GM12878 (cell line): Measurements from ENCODE around the gene ABCC5.

ENCODE experiments used
- CTCF ChIP-seq, 3 experiments: IDR thresholded peaks in 2 of 3; conservative IDR thresholded peaks in 1 of 3; 2 replicates each; pipeline ENCODE4 v1.5.1; 2011; ENCODE audit warnings: low read depth in 3 of 3, low read length in 3 of 3, mild to moderate bottlenecking in 3 of 3, control low read depth in 2 of 3, moderate library complexity in 2 of 3, inconsistent platforms in 1 of 3, mixed read lengths in 1 of 3; ENCODE audit not compliant: control insufficient read depth in 2 of 3, insufficient read depth in 1 of 3; ENCODE audit errors: extremely low read depth in 1 of 3
- EZH2 ChIP-seq: IDR thresholded peaks from 2 replicates; pipeline ENCODE4 v1.6.1; 2012; ENCODE audit warnings: low read depth, mild to moderate bottlenecking, control low read depth, inconsistent platforms, low read length, borderline replicate concordance; ENCODE audit not compliant: control insufficient read depth
- FOXM1 ChIP-seq: IDR thresholded peaks from 2 replicates; pipeline ENCODE4 v1.6.1; 2012; ENCODE audit warnings: low read depth, mild to moderate bottlenecking, inconsistent platforms, low read length, moderate library complexity
- MTA3 ChIP-seq: IDR thresholded peaks from 2 replicates; pipeline ENCODE4 v1.6.1; 2012; ENCODE audit warnings: low read length, inconsistent platforms, borderline replicate concordance
- NKRF ChIP-seq: fragments of 450-650 bp; conservative IDR thresholded peaks from 2 replicates; pipeline ENCODE4 v1.6.1; 2017; ENCODE audit warnings: mild to moderate bottlenecking, moderate library complexity
- PRDM15 ChIP-seq: fragments of 450-650 bp; formaldehyde crosslinking; IDR thresholded peaks from 2 replicates; pipeline ENCODE4 v1.4.0; 2020; ENCODE audit warnings: mild to moderate bottlenecking, moderate library complexity
- STAT3 ChIP-seq: IDR thresholded peaks from 2 replicates; pipeline ENCODE4 v1.6.1; 2011; ENCODE audit warnings: low read depth, low read length, improper control_type of control experiment

GRCh38 chr3:183880121-183880520 lies 137.6 kb downstream of the ABCC5 start:
- TF ChIP-seq STAT3: no peak
- no peak for TF ChIP-seq NKRF
- no peak for TF ChIP-seq CTCF (IDR thresholded peaks at IDR 0.05 in 2 of 3, conservative IDR thresholded peaks at IDR 0.05 in 1 of 3; ENCODE audit: control insufficient read depth in 2 of 3, extremely low read depth in 1 of 3, insufficient read depth in 1 of 3, low read depth in 3 of 3, low read length in 3 of 3)
- no peak for TF ChIP-seq PRDM15 (CRISPR knock-in tag)
- no peak for TF ChIP-seq EZH2
- no peak for TF ChIP-seq FOXM1
- no peak for TF ChIP-seq MTA3
